Measurements from ENCODE around the gene CENPF. TPM values are rescaled to one million over a fixed set of nuclear protein-coding genes. Genes with fewer than 3 reads are reported as not detected.

Gene CENPF
- total RNA-seq, 1 donor, result 30.7 TPM

- H3K4me3 ChIP-seq (ENCODE audit: low read depth, low read length), result no peak overlapping the region
- no peak for DNase-seq (ENCODE audit: low read depth)
- no peak for TF ChIP-seq CTCF (IDR thresholded peaks at IDR 0.05; ENCODE audit: insufficient read depth, low read depth, low read length)
These were observed 37.6 kb downstream of the CENPF start for GRCh38 chr1:214640431-214641213.

- TF ChIP-seq CTCF (IDR thresholded peaks at IDR 0.05; ENCODE audit: insufficient read depth, low read depth, low read length), result no peak
- no peak overlapping the region for H3K4me3 ChIP-seq (ENCODE audit: low read depth, low read length)
- no peak for DNase-seq (ENCODE audit: low read depth)
These were observed 38.4 kb downstream of the CENPF start for GRCh38 chr1:214641214-214641895.

- no peak overlapping the region for H3K4me3 ChIP-seq (ENCODE audit: low read depth, low read length)
- DNase-seq (ENCODE audit: low read depth), result no peak
- no peak for TF ChIP-seq CTCF (IDR thresholded peaks at IDR 0.05; ENCODE audit: insufficient read depth, low read depth, low read length)
These were observed 40.0 kb downstream of the CENPF start for GRCh38 chr1:214643030-214643429.

GRCh38 chr1:214645712-214646111 lies 42.7 kb downstream of the CENPF start:
- no peak overlapping the region for H3K4me3 ChIP-seq (ENCODE audit: low read depth, low read length)
- DNase-seq (ENCODE audit: low read depth), result no peak
- no peak for TF ChIP-seq CTCF (IDR thresholded peaks at IDR 0.05; ENCODE audit: insufficient read depth, low read depth, low read length)

- TF ChIP-seq CTCF (IDR thresholded peaks at IDR 0.05; ENCODE audit: insufficient read depth, low read depth, low read length), result no peak
- DNase-seq (ENCODE audit: low read depth), result no peak
- H3K4me3 ChIP-seq (ENCODE audit: low read depth, low read length), result no peak overlapping the region
These were observed 45.8 kb downstream of the CENPF start for GRCh38 chr1:214648801-214649200.

- no peak for DNase-seq (ENCODE audit: low read depth)
- no peak overlapping the region for H3K4me3 ChIP-seq (ENCODE audit: low read depth, low read length)
- TF ChIP-seq CTCF (IDR thresholded peaks at IDR 0.05; ENCODE audit: insufficient read depth, low read depth, low read length), result no peak
These were observed 46.6 kb downstream of the CENPF start for GRCh38 chr1:214649607-214650006.
